Thoracic aorta endothelial cell (primary cell): ENCODE results near the gene PCDHGB4. TPM values are rescaled to one million over a fixed set of nuclear protein-coding genes. Genes with fewer than 3 reads are reported as not detected.

ENCODE experiments used
- total RNA-seq: library from RNA; depleted of rRNA; stranded (reverse); fragments of >200 nt; gene quantifications from 2 replicates; pipeline ENCODE4 v1.2.3, GENCODE V29; 2012

PCDHGB4 gene
- 5.6 and 9.7 TPM in 2 replicates for total RNA-seq

DNA sequence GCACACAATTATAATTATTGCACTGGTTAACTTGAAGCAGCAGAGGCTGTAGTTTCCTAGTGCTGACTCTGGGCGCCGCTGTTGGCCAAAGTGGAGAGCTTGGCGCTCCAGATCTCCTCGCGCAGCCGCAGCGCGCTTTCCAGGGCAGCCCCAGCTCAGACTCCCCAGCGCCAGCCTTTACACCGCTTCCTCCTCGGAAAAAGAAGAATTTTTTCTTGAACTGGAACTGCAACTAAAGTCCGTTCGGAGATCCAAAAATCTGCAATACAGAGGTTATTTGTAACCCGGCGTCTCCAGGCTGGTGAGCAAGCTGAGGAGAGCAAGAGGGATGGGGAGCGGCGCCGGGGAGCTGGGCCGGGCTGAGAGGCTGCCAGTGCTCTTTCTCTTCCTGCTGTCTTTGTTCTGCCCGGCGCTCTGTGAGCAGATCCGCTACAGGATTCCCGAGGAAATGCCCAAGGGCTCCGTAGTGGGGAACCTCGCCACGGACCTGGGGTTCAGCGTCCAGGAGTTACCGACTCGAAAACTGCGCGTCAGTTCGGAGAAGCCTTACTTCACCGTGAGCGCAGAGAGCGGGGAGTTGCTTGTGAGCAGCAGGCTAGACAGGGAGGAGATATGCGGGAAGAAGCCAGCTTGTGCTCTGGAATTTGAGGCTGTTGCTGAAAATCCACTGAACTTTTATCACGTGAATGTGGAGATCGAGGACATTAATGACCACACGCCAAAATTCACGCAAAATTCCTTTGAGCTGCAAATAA, at the start of gene PCDHGB4:
Gene PCDHGB4 (plus strand): TSS at position 142 of the 755 bp plus-strand sequence. CDS start 187 bp downstream, at position 329.

DNA sequence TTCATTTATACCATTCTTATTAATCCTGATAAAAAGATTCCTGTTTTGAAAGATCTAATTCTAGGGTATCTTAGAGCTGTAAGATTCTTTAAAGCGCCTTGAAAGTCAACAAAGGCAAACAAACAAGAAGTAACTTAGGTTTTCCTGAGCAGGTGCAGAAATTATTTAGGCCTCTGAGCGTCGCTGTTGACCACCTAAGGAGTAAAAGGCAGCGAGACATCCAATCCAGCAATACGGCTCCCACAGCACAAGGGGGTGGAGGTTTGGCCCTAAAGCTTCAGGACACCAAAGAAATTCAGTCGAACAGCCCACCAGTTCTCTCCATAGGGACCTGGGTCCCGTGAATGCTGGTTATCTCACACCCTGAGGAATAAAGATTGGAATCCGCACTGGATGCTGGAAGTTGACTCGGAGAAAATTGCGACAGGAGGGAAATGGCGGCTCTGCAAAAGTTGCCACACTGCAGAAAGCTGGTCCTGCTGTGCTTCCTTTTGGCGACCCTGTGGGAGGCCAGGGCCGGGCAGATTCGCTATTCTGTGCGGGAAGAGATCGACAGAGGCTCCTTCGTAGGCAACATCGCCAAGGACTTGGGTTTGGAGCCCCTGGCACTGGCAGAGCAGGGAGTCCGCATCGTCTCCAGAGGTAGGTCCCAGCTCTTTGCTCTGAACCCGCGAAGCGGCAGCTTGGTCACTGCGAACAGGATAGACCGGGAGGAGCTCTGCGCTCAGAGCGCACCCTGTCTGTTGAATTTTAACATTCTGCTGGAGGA, 48.8 kb upstream of the PCDHGB4 start, which contains the start of gene PCDHGA2:
Gene PCDHGA2 (plus strand): TSS at position 223 of the 769 bp plus-strand sequence.

GRCh38 chr5:141343242-141343952, 44.1 kb upstream of the PCDHGB4 start, which contains the start of gene PCDHGA3:
PCDHGA3 (plus strand) TSS chr5:141343829; CDS start chr5:141344034, 205 bp downstream.

DNA sequence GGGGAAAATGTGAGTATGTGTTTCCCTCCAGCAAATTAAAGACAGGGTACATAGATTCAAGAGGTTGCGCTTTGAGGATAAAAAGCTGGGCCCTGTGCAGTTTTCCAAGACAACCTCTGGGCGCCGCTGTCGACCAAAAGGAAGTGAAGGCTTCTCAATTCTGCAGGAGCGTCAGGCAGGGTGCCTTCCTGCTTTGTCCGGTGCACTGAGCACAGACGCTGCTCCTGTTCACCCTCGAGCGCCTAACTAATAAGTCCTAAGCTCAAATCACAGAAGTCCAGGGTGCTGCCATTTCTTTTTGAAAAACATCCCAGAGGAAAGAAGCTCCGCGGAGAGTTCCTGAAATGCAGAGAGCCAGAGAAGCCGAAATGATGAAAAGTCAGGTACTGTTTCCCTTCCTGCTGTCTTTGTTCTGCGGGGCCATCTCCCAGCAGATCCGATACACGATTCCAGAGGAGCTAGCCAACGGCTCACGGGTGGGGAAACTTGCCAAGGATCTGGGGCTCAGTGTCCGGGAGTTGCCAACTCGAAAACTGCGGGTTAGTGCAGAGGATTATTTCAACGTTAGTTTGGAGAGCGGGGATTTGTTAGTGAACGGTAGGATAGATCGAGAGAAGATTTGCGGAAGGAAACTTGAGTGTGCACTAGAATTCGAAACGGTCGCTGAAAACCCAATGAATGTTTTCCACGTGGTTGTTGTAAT, 37.4 kb upstream of the PCDHGB4 start, which contains the start of gene PCDHGB1:
Gene PCDHGB1 (plus strand): TSS at position 183 of the 703 bp plus-strand sequence. CDS start 162 bp downstream, at position 345.

DNA sequence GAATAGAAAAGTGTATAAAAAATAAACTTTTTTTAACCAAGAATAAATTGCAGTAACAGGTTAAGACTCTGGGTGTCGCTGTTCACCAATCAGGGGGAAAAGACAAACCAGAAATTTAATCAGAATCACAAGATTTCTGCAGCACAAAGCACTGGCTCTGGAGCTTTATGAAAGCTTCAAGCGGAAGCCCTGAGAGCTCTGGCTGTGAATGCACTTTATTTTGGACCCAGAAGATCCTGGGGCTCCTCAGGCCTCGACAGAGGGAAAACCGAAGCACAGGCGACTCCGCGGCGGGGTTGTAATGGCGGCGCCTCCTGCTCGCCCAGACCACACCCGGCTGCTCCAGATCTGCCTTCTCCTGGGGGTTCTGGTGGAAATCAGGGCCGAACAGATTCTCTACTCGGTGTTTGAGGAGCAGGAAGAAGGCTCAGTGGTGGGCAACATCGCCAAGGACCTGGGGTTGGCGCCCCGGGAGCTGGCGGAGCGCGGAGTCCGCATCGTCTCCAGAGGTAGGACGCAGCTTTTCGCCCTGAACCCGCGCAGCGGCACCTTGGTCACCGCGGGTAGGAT, 32.5 kb upstream of the PCDHGB4 start, which contains the start of gene PCDHGA4:
Gene PCDHGA4 (plus strand): TSS at position 122 of the 570 bp plus-strand sequence. CDS start 87 bp downstream, at position 209.

DNA sequence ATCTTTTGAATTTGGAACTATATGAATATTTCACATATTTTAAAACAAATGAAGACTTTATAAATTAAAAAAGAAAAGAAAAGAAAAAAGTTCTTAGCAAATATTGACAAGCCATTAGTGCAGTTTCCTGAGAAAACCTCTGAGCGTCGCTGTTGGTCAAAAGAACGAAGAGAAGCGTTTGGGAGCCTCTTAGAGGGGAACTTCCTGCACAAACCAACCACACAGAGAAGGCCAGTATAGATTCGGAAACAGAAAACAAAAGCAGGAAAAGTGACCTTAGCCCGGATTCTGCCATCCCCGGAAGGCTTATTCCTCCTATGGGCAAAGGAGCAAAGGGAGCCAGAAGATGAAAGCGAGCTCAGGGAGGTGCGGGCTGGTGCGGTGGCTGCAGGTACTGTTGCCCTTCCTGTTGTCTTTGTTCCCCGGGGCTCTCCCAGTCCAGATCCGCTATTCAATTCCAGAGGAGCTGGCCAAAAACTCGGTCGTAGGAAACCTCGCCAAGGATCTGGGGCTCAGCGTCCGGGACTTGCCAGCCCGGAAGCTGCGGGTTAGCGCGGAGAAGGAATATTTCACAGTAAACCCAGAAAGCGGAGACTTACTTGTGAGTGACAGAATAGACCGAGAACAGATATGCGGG, 27.6 kb upstream of the PCDHGB4 start, which contains the start of gene PCDHGB2:
Gene PCDHGB2 (plus strand): TSS at position 205 of the 637 bp plus-strand sequence. CDS start 142 bp downstream, at position 347.

GRCh38 chr5:141363952-141364660, 23.4 kb upstream of the PCDHGB4 start, which contains the start of gene PCDHGA5:
PCDHGA5 (plus strand) TSS chr5:141364162; CDS start chr5:141364331, 169 bp downstream.

DNA sequence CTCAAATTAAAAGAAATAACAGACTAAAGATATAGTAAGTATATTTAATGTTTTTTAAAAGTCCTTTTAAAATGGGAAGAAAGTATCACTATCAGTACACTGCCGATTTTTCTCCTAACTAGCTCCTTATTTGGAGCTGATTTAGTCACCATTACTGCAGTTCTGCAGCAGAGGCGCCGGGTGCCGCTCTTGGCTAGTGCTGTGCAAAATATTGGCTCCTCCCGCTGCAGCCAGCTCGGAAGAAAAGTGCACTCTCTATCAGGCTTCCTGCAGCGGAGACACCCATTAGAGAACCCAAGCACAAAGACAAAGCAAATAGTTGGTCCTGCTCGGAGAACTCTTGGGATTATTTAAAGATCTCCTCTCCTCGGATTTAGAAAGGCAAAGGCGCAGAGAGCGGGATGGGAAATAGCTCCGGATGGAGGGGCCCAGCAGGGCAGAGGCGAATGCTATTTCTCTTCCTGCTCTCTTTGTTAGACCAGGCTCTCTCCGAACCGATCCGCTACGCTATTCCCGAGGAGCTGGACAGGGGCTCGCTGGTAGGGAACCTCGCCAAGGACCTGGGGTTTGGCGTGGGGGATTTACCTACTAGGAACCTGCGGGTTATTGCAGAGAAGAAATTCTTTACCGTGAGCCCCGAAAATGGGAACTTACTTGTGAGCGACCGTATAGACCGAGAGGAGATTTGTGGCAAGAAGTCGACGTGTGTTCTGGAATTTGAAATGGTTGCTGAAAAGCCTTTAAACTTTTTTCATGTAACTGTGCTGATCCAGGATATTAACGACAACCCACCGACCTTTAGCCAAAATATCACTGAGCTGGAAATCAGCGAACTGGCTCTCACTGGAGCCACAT, 17.3 kb upstream of the PCDHGB4 start, which contains the start of gene PCDHGB3:
Gene PCDHGB3 (plus strand): TSS at position 249 of the 855 bp plus-strand sequence. CDS start 153 bp downstream, at position 402.

DNA sequence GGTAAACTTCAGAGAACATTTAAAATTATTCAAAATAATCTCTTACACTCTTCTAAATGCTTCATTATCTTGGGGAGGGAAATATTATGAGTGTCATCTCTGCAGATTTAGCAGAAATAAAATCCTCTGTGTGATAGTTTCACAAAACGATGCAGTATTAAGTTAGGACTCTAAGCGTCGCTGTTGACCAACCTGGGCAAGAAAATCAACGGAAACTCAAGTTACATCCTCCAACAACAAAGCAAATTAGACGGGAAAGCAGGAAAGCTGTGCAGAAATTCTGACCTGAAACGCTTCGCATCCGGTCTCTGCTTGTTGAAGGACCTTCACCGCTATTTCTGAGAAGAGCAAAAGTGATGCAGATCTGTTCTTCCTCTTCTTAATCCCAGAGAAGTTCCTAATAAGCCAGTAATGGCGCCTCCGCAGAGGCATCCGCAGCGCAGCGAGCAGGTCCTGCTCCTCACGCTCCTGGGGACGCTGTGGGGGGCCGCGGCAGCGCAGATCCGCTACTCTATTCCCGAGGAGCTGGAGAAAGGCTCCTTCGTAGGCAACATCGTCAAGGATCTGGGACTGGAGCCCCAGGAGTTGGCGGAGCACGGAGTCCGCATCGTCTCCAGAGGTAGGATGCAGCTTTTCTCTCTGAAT, 13.7 kb upstream of the PCDHGB4 start, which contains the start of gene PCDHGA6:
Gene PCDHGA6 (plus strand): TSS at position 219 of the 645 bp plus-strand sequence. CDS start 193 bp downstream, at position 412.

DNA sequence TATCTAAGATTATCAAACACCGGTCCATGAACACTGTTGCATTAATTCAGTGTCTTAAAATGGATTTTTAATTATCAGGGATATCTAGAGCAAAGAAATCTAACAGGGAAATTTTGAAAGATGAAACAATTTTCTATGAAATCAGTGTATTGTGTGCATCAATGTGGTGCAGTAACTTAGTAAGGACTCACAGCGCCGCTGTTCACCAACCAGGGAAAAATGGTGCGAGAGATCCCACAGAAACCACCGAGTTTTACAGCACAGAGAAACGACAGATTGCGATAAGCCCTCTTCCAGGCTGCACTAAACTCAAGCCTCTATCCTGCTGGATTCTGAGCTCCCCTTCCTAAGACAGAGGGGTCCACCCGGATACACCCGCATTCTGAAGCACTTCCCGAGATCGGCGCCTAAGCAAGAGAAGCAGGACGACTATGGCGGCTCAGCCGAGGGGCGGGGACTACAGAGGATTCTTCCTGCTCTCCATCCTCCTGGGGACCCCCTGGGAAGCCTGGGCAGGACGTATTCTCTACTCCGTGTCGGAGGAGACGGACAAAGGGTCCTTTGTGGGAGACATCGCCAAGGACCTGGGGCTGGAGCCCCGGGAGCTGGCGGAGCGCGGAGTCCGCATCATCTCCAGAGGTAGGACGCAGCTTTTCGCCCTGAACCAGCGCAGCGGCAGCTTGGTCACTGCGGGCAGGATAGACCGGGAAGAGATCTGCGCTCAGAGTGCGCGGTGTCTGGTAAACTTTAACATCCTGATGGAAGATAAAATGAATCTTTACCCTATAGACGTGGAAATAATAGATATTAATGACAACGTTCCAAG, 4.8 kb upstream of the PCDHGB4 start, which contains the start of gene PCDHGA7:
Gene PCDHGA7 (plus strand): TSS at position 274 of the 826 bp plus-strand sequence. CDS start 158 bp downstream, at position 432.

GRCh38 chr5:141392429-141393198, 5.1 kb downstream of the PCDHGB4 start, which contains the start of gene PCDHGA8:
PCDHGA8 (plus strand) TSS chr5:141392633; CDS start chr5:141392814, 181 bp downstream.

DNA sequence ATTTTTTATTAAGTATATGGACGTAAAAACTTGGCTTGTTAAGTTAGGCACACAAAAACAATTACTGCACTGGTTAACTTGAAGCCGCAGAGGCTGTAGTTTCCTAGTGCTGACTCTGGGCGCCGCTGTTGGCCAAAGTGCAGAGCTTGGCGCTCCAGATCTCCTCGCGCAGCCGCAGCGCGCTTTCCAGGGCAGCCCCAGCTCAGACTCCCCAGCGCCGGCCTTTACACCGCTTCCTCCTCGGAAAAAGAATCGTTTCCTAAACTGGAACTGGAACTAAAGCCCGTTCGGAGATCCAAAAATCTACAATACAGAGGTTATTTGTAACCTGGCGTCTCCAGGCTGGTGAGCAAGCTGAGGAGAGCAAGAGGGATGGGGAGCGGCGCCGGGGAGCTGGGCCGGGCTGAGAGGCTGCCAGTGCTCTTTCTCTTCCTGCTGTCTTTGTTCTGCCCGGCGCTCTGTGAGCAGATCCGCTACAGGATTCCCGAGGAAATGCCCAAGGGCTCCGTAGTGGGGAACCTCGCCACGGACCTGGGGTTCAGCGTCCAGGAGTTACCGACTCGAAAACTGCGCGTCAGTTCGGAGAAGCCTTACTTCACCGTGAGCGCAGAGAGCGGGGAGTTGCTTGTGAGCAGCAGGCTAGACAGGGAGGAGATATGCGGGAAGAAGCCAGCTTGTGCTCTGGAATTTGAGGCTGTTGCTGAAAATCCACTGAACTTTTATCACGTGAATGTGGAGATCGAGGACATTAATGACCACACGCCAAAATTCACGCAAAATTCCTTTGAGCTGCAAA, 10.5 kb downstream of the PCDHGB4 start, which contains the start of gene PCDHGB5:
Gene PCDHGB5 (plus strand): TSS at position 192 of the 796 bp plus-strand sequence. CDS start 181 bp downstream, at position 373.

DNA sequence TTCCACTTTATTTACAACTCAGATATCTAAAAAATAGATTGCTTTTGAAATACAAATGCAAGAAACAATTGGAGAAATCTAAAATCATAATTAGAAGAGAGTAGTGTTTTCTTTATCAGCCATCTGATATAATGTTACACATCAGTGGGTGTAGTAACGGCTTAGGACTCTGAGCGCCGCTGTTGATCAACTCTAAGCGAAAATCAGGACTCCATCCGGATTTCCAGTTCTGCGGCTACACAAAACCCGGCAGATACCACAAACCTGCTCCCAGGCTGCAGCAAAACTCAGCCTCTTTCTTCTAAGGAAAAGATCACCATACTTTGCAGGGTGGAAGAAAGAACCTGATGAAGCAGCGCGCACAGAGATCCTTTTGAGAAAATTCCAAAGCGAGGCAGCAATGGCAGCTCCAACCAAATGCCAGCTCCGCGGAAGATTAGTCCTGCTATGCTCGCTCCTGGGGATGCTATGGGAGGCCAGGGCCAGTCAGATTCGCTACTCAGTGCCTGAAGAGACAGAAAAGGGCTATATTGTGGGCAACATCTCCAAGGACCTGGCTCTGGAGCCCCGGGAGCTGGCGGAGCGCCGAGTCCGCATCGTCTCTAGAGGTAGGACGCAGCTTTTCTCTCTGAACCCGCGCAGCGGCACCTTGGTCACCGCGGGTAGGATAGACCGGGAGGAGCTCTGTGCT, 15.2 kb downstream of the PCDHGB4 start, which contains the start of gene PCDHGA9:
Gene PCDHGA9 (plus strand): TSS at position 226 of the 691 bp plus-strand sequence. CDS start 175 bp downstream, at position 401.

DNA sequence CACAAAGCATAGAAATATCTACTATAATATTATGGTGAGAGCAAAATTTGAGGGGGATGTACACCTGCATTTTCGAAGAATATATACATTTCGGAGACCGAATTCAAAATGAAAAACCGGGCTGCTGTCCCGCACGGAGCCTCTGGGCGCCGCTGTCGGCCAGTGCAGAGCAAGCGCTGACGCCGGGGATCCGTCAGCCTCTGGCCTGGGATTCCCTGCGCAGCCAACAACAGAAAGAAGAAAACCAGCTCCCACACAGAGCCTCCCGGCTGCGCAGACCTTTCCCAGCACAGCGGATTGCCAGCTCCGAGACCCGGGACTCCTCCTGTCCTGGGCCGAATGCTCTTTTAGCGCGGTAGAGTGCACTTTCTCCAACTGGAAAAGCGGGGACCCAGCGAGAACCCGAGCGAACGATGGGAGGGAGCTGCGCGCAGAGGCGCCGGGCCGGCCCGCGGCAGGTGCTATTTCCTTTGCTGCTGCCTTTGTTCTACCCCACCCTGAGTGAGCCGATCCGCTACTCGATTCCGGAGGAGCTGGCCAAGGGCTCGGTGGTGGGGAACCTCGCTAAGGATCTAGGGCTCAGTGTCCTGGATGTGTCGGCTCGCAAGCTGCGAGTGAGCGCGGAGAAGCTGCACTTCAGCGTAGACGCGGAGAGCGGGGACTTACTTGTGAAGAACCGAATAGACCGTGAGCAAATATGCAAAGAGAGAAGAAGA, 20.4 kb downstream of the PCDHGB4 start, which contains the start of gene PCDHGB6:
Gene PCDHGB6 (plus strand): TSS at position 232 of the 716 bp plus-strand sequence. CDS start 182 bp downstream, at position 414.

